ENCODE measurements around the gene AKT3.

DNA sequence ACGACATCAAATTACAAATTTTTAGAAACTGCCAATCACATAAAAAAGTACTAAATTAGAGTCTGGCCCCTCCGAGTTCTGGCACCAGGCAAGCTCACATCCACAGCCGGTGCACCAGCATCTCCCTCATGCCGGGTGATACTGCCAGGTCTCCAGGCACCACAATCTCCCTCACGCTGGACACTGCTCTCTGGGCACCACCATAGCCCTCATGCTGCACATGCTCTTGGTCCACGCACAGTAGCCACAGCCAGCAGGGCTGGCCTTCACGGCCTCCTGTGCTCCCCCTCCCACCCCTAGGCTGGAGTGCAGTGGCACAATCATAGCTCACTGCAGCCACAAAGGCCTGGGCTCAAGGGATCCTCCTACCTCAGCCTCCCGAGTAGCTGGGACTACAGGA, 65.5 kb downstream of the AKT3 start:
- TF ChIP-seq TAF1 (IDR thresholded peaks at IDR 0.05; ENCODE audit: low read depth, low read length) (no peak), POLR2AphosphoS5 (IDR thresholded peaks at IDR 0.05; ENCODE audit: low read depth, low read length) (no peak), POLR2A (IDR thresholded peaks at IDR 0.05; ENCODE audit: low read depth, low read length) (no peak), POU2F2 (IDR thresholded peaks at IDR 0.05; ENCODE audit: low read depth, low read length) (no peak), SPI1 (IDR thresholded peaks at IDR 0.05; ENCODE audit: low read depth, low read length) (no peak)

Measured in GM12891 (cell line).